Inferior parietal cortex (tissue), 1 donor: ENCODE results near the gene DSE.

Experiments used
- DNase-seq: peaks from one replicate; pipeline ENCODE4 v3.0.0-alpha.2; 2016; ENCODE audit errors: extremely low spot score

DSE gene

GRCh38 chr6:116411284-116411623, 40.5 kb downstream of the DSE start:
- DNase-seq: no peak

GRCh38 chr6:116412270-116412669, 41.5 kb downstream of the DSE start:
- DNase-seq: no peak

- DNase-seq: no peak
Observed at GRCh38 chr6:116413357-116413756, 42.6 kb downstream of the DSE start.

GRCh38 chr6:116417661-116418060, 46.9 kb downstream of the DSE start:
- DNase-seq: no peak

- DNase-seq: no peak
Observed at GRCh38 chr6:116419069-116419786, 48.5 kb downstream of the DSE start.

GRCh38 chr6:116420341-116420740, 49.6 kb downstream of the DSE start:
- no peak for DNase-seq

- DNase-seq: no peak
Observed at GRCh38 chr6:116422238-116422637, 51.5 kb downstream of the DSE start.

- no peak for DNase-seq
Observed at GRCh38 chr6:116424001-116424400, 53.3 kb downstream of the DSE start.

GRCh38 chr6:116426551-116426950, 55.8 kb downstream of the DSE start:
- no peak for DNase-seq

- DNase-seq: no peak
Observed at GRCh38 chr6:116429111-116429510, 58.4 kb downstream of the DSE start.

GRCh38 chr6:116430860-116431259, 60.1 kb downstream of the DSE start:
- no peak for DNase-seq

GRCh38 chr6:116431964-116432595, 61.3 kb downstream of the DSE start:
- no peak for DNase-seq

GRCh38 chr6:116433206-116433712, 62.5 kb downstream of the DSE start:
- no peak for DNase-seq

GRCh38 chr6:116434056-116434725, 63.4 kb downstream of the DSE start:
- DNase-seq: no peak

GRCh38 chr6:116436586-116436985, 65.8 kb downstream of the DSE start:
- no peak for DNase-seq

- DNase-seq: no peak
Observed at GRCh38 chr6:116437656-116438055, 66.9 kb downstream of the DSE start.

- no peak for DNase-seq
Observed at GRCh38 chr6:116438590-116439448, 68.1 kb downstream of the DSE start.

GRCh38 chr6:116439522-116440051, 68.8 kb downstream of the DSE start:
- DNase-seq: no peak

GRCh38 chr6:116443105-116443504, 72.4 kb downstream of the DSE start:
- DNase-seq: no peak

- peak; percentile 20 for DNase-seq
Observed at GRCh38 chr6:116444092-116444491, 73.3 kb downstream of the DSE start.

GRCh38 chr6:116444575-116444974, 73.8 kb downstream of the DSE start:
- no peak for DNase-seq

- no peak for DNase-seq
Observed at GRCh38 chr6:116445102-116445501, 74.4 kb downstream of the DSE start.
